Measurements from ENCODE around the gene NADK. TPM values are rescaled to one million over a fixed set of nuclear protein-coding genes. Genes with fewer than 3 reads are reported as not detected.
"Not testable (repeated sequence)": the region's sequence is repeated elsewhere in the genome, so short reads cannot be mapped to it uniquely, and the experiment has no call there.

NADK gene
- total RNA-seq, 1 donor from 2014 or later = 68.1 TPM

DNA sequence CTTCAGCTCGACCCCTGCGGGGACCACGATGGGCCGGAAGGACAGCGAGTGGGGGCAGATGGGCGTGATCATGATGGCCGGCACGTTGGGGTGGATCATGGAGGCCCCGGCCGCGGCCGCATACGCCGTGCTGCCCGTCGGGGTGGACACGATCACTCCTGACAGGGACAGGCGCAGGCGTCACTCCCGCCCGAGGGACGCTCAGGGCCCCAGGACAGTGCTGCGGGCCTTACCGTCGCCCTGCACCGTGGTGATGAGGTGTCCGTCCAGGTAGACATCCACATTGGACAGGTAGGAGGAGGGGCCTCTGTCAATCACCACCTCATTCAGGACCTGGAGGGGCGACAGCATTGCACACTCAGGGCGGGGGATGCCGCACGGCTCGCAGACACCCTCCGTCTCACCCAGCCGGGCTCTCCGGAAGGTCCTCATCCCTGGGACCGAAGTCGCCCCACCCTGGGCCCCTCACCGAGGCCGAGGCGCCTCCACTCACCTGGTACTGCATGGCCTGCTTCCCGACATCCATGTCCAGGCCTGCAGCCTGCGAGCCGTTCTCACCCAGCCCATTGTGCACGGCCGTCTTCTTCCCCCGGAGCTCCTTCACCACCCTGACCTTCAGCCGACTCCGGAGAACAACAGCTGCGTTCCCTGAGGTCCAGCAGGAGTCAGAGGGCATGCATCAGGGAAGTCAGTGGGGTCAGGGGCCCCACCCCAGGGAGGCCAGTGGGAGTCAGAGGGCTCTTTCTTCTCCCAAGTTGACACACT is 24.0 kb downstream of the NADK start:
- no peak overlapping the region for H3K27ac Mint-ChIP-seq (ENCODE audit: unreplicated experiment)
- H3K4me3 Mint-ChIP-seq (ENCODE audit: unreplicated experiment) = no peak overlapping the region
- no peak for DNase-seq (ENCODE audit: low spot score)
- no peaks in the 10 kb centered on the region for H3K9me3 Mint-ChIP-seq (ENCODE audit: low read depth)
- peaks cover 9% of the 10 kb centered on the region for H3K36me3 Mint-ChIP-seq (ENCODE audit: low read depth)
- no peaks in the 10 kb centered on the region for H3K4me1 Mint-ChIP-seq (ENCODE audit: low read depth)
- H3K27me3 Mint-ChIP-seq (ENCODE audit: low read depth) = no peaks in the 10 kb centered on the region
- TF ChIP-seq, protein P1, sequence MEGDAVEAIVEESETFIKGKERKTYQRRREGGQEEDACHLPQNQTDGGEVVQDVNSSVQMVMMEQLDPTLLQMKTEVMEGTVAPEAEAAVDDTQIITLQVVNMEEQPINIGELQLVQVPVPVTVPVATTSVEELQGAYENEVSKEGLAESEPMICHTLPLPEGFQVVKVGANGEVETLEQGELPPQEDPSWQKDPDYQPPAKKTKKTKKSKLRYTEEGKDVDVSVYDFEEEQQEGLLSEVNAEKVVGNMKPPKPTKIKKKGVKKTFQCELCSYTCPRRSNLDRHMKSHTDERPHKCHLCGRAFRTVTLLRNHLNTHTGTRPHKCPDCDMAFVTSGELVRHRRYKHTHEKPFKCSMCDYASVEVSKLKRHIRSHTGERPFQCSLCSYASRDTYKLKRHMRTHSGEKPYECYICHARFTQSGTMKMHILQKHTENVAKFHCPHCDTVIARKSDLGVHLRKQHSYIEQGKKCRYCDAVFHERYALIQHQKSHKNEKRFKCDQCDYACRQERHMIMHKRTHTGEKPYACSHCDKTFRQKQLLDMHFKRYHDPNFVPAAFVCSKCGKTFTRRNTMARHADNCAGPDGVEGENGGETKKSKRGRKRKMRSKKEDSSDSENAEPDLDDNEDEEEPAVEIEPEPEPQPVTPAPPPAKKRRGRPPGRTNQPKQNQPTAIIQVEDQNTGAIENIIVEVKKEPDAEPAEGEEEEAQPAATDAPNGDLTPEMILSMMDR (IDR thresholded peaks at IDR 0.05) = no peak

DNA sequence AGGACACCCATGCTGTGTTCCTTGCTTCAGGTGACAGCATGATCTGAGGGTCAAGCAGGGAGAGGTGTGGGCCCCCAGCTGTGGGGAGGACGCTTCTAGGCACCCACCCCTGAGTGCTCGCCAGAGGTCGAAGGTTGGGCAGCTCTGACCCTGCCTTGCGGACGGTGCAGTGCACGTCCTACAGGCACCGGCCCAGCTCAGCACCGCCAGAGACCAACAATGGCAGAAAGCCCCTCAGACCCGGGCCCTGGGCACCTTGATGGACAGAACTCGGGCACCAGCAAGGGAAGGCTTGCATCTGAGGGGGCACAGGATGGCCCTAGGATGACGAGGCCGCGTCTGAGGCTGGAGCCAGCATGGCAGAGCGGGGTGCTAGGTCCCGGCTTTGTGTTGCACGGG is 24.7 kb downstream of the NADK start:
- Mint-ChIP-seq H3K9me3 (ENCODE audit: low read depth) (no peaks in the 10 kb centered on the region), H3K4me1 (ENCODE audit: low read depth) (peaks cover 1% of the 10 kb centered on the region), H3K4me3 (ENCODE audit: unreplicated experiment) (no peak overlapping the region), H3K36me3 (ENCODE audit: low read depth) (peaks cover 9% of the 10 kb centered on the region), H3K27ac (ENCODE audit: unreplicated experiment) (no peak overlapping the region), H3K27me3 (ENCODE audit: low read depth) (no peaks in the 10 kb centered on the region)
- DNase-seq (ENCODE audit: low spot score) = no peak
- TF ChIP-seq, protein P1 (IDR thresholded peaks at IDR 0.05) = no peak

DNA sequence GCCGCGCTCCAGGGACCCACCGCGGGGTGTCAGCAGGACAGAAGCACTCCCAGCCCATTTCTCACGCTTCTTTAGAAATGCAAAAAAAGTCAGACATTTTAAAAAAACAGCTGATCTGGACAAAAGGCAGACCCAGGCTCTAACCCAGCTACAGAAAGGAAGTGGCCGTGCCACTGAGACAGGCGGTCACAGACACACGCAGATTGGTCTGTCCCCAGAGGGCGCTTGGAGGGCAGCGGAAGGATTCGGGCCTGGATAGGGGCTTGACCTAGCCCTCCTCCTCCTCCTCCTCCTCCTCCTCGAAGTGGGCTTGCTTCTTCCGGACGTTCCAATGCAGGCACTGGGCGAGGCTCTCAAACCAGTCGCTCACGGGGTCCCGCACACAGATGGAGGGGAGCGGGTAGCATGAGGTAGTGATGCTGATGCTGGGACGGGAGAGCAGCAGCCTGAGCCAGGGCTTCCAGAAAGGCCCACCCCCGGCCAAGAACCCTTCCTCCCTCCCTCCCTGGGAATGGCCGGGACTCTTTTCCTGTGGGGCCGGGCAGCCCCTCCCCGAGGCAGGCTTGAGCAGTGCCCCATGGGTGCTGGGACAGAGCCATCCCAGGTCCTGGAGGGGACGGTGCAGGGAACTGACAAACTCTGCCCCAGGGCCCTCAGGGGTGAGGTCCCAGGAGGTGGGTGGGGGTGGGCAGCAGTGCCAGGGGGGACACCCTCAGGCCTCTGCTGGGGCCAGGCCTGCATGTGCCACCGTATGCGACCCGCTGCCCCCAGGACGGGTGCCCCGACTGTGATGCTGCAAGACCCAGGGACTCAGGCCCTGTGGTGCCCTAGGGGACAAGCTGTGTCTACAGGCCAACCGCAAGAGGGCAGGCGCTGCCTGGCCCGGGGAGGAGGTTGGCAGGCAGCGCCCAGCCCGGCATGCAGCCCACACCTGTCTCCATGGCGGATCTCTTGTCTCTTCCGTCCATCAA is 25.3 kb downstream of the NADK start:
- Mint-ChIP-seq H3K4me3 (ENCODE audit: unreplicated experiment) (no peak overlapping the region), H3K4me1 (ENCODE audit: low read depth) (peaks cover 5% of the 10 kb centered on the region), H3K27ac (ENCODE audit: unreplicated experiment) (no peak overlapping the region), H3K36me3 (ENCODE audit: low read depth) (peaks cover 9% of the 10 kb centered on the region), H3K27me3 (ENCODE audit: low read depth) (no peaks in the 10 kb centered on the region), H3K9me3 (ENCODE audit: low read depth) (no peaks in the 10 kb centered on the region)
- no peak for DNase-seq (ENCODE audit: low spot score)
- TF ChIP-seq, protein P1 (IDR thresholded peaks at IDR 0.05) = no peak

DNA sequence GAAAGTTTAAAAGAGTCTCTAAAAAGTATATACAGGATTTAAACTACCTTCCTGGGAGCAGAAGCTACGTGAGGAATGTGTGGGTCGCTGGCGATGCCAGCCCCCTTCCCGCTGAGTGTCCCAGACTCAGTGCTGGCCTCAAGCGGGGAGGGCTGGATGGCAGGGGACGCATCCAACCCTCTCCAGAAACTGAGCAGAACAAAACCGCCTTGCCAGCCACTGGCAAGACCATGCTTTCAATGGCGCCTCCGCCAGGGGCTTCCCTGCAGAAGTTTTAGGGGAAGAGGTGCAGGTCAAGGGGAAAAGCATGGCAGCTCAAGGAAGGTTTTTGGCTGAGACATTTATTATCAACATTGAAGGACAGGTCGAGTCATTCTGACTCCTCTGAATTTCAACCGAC is 26.1 kb downstream of the NADK start:
- H3K36me3 Mint-ChIP-seq (ENCODE audit: low read depth) = peaks cover 6% of the 10 kb centered on the region
- no peak for DNase-seq (ENCODE audit: low spot score)
- TF ChIP-seq, protein P1 (IDR thresholded peaks at IDR 0.05) = no peak
- no peaks in the 10 kb centered on the region for H3K9me3 Mint-ChIP-seq (ENCODE audit: low read depth)
- no peaks in the 10 kb centered on the region for H3K27me3 Mint-ChIP-seq (ENCODE audit: low read depth)
- H3K27ac Mint-ChIP-seq (ENCODE audit: unreplicated experiment) = no peak overlapping the region
- H3K4me3 Mint-ChIP-seq (ENCODE audit: unreplicated experiment) = no peak overlapping the region
- peaks cover 5% of the 10 kb centered on the region for H3K4me1 Mint-ChIP-seq (ENCODE audit: low read depth)

DNA sequence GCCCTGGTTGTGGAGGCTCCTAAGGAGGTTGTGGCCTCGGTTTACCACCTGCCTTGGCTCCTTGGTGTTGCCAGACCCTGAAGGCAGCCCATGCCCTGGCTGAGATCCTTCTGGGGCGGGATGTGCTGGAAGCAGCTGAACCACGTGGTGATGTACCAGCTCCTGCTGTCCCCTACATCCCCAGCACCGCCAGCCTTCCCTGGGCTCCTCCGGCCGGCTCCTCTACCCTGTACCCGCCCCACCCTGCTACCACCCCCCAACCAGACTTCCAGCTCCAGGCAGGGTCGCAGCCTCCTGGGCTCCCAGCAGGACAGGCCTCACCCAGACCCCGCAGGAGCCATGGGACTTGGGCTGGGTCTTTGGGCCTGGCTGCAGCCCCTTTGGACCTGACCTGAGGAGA is 28.3 kb downstream of the NADK start:
- not testable (repeated sequence) for H3K4me3 Mint-ChIP-seq (ENCODE audit: unreplicated experiment); H3K9me3 Mint-ChIP-seq (ENCODE audit: low read depth); H3K27ac Mint-ChIP-seq (ENCODE audit: unreplicated experiment); H3K4me1 Mint-ChIP-seq (ENCODE audit: low read depth); H3K27me3 Mint-ChIP-seq (ENCODE audit: low read depth); DNase-seq (ENCODE audit: low spot score); H3K36me3 Mint-ChIP-seq (ENCODE audit: low read depth)
